Naive thymus-derived CD4-positive, alpha-beta T cell (primary cell): ENCODE results near the gene TOR1AIP1. TPM values are rescaled to one million over a fixed set of nuclear protein-coding genes. Genes with fewer than 3 reads are reported as not detected.
"Not testable (repeated sequence)": the region's sequence is repeated elsewhere in the genome, so short reads cannot be mapped to it uniquely, and the experiment has no call there.

Source experiments
- ATAC-seq: fragments of 150-1000 bp; cut with Tn5 transposase; 2 replicates; pipeline ENCODE4 v1.10.0; 2021; ENCODE audit warnings: mild to moderate bottlenecking, moderate library complexity
- CTCF ChIA-PET: fragments of 350-600 bp; sonication (Branson Sonifier 250); formaldehyde crosslinking; loops from one replicate; lab custom pipeline; 2021; ENCODE audit warnings: antibody characterized with exemption; lab: Charles Lee
- POLR2A ChIA-PET: fragments of 350-600 bp; sonication (Branson Sonifier 250); formaldehyde crosslinking; loops from one replicate; lab custom pipeline; 2021; ENCODE audit warnings: antibody characterized with exemption, inconsistent platforms; lab: Charles Lee
- DNase-seq, 9 donors: peaks; one replicate each; pipeline versions ENCODE4 v3.0.0 to v3.0.0-alpha.2; 2020 to 2022; ENCODE audit warnings: mixed read lengths in 1 of 9
- H3K27ac ChIP-seq: one replicate; pipeline ENCODE4 v1.7.0; 2013; ENCODE audit warnings: mild to moderate bottlenecking, low read depth, low read length, moderate library complexity
- H3K27me3 ChIP-seq, 2 donors: one replicate each; pipeline ENCODE4 v1.7.0; 2013; ENCODE audit warnings: low read length in 2 of 2, mild to moderate bottlenecking in 2 of 2, moderate library complexity in 2 of 2; ENCODE audit not compliant: control insufficient read depth in 2 of 2, insufficient read depth in 2 of 2
- H3K36me3 ChIP-seq, 3 experiments: 1 replicate in 2 of 3; 2 replicates in 1 of 3; pipeline ENCODE4 v1.7.0; 2013; ENCODE audit warnings: low read length in 3 of 3, mild to moderate bottlenecking in 3 of 3, moderate library complexity in 1 of 3; ENCODE audit not compliant: insufficient read depth in 3 of 3, control insufficient read depth in 2 of 3
- H3K4me1 ChIP-seq, 2 donors: one replicate each; pipeline ENCODE4 v1.7.0; 2013; ENCODE audit warnings: low read length in 2 of 2, mild to moderate bottlenecking in 2 of 2, moderate library complexity in 1 of 2; ENCODE audit not compliant: control insufficient read depth in 2 of 2, insufficient read depth in 2 of 2
- H3K4me3 ChIP-seq: 2 replicates; pipeline ENCODE4 v1.7.0; 2013; ENCODE audit warnings: mild to moderate bottlenecking, low read length
- H3K9me3 ChIP-seq, 3 experiments: 1 replicate in 2 of 3; 2 replicates in 1 of 3; pipeline ENCODE4 v1.7.0; 2013; ENCODE audit warnings: low read length in 3 of 3; ENCODE audit not compliant: control insufficient read depth in 2 of 3
- H3K27ac Mint-ChIP-seq, 9 donors: one replicate each; pipeline ENCODE4 v1.8.0; 2020 to 2022; ENCODE audit warnings: mixed read lengths in 9 of 9, mild to moderate bottlenecking in 8 of 9, moderate library complexity in 5 of 9, inconsistent platforms in 2 of 9
- H3K27me3 Mint-ChIP-seq, 5 donors: one replicate each; pipeline ENCODE4 v1.8.0; 2021 to 2022; ENCODE audit warnings: mixed read lengths in 5 of 5, mild to moderate bottlenecking in 1 of 5
- H3K36me3 Mint-ChIP-seq, 5 donors: one replicate each; pipeline ENCODE4 v1.8.0; 2020 to 2022; ENCODE audit warnings: mixed read lengths in 5 of 5, mild to moderate bottlenecking in 3 of 5, inconsistent platforms in 1 of 5
- H3K4me1 Mint-ChIP-seq, 7 donors: one replicate each; pipeline ENCODE4 v1.8.0; 2020 to 2022; ENCODE audit warnings: mixed read lengths in 7 of 7, mild to moderate bottlenecking in 3 of 7, inconsistent platforms in 1 of 7
- H3K4me3 Mint-ChIP-seq, 10 donors: one replicate each; pipeline ENCODE4 v1.8.0; 2020 to 2022; ENCODE audit warnings: mild to moderate bottlenecking in 10 of 10, mixed read lengths in 10 of 10, moderate library complexity in 6 of 10, inconsistent platforms in 2 of 10
- H3K9me3 Mint-ChIP-seq, 11 donors: one replicate each; pipeline ENCODE4 v1.8.0; 2020 to 2022; ENCODE audit warnings: mixed read lengths in 11 of 11, mild to moderate bottlenecking in 4 of 11, inconsistent platforms in 1 of 11, moderate library complexity in 1 of 11
- intact Hi-C, 2 donors: fragments of 100-400 bp; cut with micrococcal nuclease; formaldehyde crosslinking; loops; one replicate each; pipeline ENCODE4 v1.15.1; 2023
- polyA plus RNA-seq, 2 donors: library from polyadenylated mRNA; unstranded; fragments of 300-500 nt; fragmentation: Illumina TruSeq; gene quantifications; one replicate each; pipeline ENCODE4 v1.2.3, GENCODE V29; 2021
- total RNA-seq, 6 experiments: library from RNA in 5 of 6; stranded (reverse) in 5 of 6; gene quantifications; 1 replicate in 5 of 6; 2 replicates in 1 of 6; pipeline ENCODE4 v1.2.3 and lab custom pipeline; 2021 to 2026

TOR1AIP1 gene
- total and polyA plus RNA-seq, 7 experiments from 2014 or later, result 47.4 to 88.6 (median 59.5) TPM

DNA sequence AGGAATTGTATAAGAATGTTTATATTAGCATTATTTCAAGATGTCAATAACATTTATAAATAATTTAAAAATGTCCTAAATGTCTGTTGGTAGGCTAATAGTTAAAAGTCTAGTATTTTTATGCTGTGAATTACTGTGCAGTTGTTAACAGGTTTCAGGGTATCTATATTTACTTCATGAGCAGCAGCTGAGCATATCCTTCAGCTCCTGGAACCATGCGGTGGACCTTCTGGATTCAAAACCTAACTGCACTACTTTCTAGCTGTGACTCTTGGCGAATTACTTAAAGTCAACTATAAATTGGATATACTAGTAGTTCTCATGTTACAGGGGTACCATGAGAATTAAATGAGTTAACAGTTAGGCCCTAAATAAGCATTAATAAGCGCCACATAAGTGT, 76.3 kb downstream of the TOR1AIP1 start:
- Histone ChIP-seq H3K27ac (no peak overlapping the region), H3K9me3 (no peaks in the 10 kb centered on the region), H3K4me3 (no peak overlapping the region), H3K27me3 (no peaks in the 10 kb centered on the region), H3K36me3 (peaks cover 0 to 7% (median 0%) of the 10 kb centered on the region in 3 experiments), H3K4me1 (peaks cover 23 to 31% of the 10 kb centered on the region in 2 donors)
- Mint-ChIP-seq H3K36me3 (peaks cover 0 to 25% (median 24%) of the 10 kb centered on the region in 5 donors), H3K4me1 (peaks cover 26 to 79% (median 70%) of the 10 kb centered on the region in 7 donors), H3K4me3 (peak overlapping the region in 1 of 10 donors; percentile 36), H3K9me3 (peaks cover 0 to 2% (median 0%) of the 10 kb centered on the region in 11 donors), H3K27me3 (no peaks in the 10 kb centered on the region), H3K27ac (no peak overlapping the region)
- intact Hi-C loops, result loop anchor here (5.0 to 10.0 kb wide), 3 partner anchors 34 to 1146 kb away; no protein-coding TSS in a partner anchor
- ChIA-PET POLR2A (interaction anchor here (0.7 kb wide), 1 partner anchor 33 kb away, joined by 3 read pairs; no protein-coding TSS in a partner anchor), CTCF (no interaction called here)
- DNase-seq, result no peak
- no peak for ATAC-seq

DNA sequence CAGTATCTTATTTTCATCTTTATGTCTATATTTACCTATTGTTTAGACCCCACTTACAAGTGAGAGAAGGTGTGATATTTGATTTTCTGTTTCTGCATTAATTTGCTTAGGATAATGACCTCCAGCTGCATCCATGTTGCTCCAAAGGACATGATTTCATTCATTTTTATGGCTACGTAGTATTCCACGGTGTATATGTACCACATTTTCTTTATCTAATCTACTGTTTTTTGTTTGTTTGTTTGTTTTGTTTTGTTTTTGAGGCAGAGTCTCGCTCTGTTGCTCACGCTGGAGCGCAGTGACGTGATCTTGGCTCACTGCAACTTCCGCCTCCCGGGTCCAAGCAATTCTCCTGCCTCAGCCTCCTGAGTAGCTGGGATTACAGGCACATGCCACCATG, 80.1 kb downstream of the TOR1AIP1 start:
- H3K27me3 Mint-ChIP-seq, intact Hi-C loops, DNase-seq, H3K4me3 ChIP-seq, ATAC-seq, CTCF ChIA-PET, H3K27me3 ChIP-seq, H3K36me3 ChIP-seq, H3K27ac ChIP-seq, H3K27ac Mint-ChIP-seq, H3K9me3 ChIP-seq: not testable (repeated sequence)
- Mint-ChIP-seq H3K4me1 (peaks cover 27 to 72% (median 65%) of the 10 kb centered on the region in 7 donors), H3K36me3 (peaks cover 0 to 40% (median 25%) of the 10 kb centered on the region in 5 donors), H3K9me3 (peaks cover 0 to 13% (median 2%) of the 10 kb centered on the region in 11 donors), H3K4me3 (peak overlapping the region in 2 of 10 donors; percentile 21 to 59)
- POLR2A ChIA-PET, result interaction anchor here (1.3 kb wide), 1 partner anchor 29 kb away, joined by 3 read pairs; no protein-coding TSS in a partner anchor
- peaks cover 7 to 15% of the 10 kb centered on the region in 2 donors for H3K4me1 ChIP-seq

DNA sequence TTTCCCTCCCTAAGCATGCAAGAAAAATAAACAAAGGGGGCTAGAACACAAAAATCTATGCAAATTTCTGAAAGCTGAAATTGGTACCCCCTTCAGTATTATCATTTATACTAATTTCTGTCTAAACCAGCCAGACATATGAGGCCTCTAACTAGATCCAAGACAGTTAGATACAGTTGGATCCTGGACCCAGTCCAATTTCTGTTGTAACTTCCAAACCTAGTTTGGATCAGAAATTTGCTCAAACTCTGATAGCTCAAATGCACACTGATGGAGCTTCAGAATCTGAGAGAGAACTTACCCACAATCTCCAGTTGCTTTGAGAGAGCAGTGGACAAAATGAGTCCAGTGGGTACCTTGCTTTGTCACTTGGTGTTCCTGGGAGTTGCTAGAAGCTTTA, 84.5 kb downstream of the TOR1AIP1 start:
- CTCF ChIA-PET, result interaction anchor here (1.0 kb wide), 1 partner anchor 152 kb away, joined by 3 read pairs; no protein-coding TSS in a partner anchor
- Mint-ChIP-seq H3K4me3 (no peak overlapping the region), H3K36me3 (peaks cover 0 to 45% (median 31%) of the 10 kb centered on the region in 5 donors), H3K4me1 (peaks cover 44 to 73% (median 63%) of the 10 kb centered on the region in 7 donors), H3K27me3 (no peaks in the 10 kb centered on the region), H3K9me3 (peaks cover 0 to 13% (median under 1%) of the 10 kb centered on the region in 11 donors), H3K27ac (no peak overlapping the region)
- H3K36me3 ChIP-seq, result peaks cover 0 to 7% (median 0%) of the 10 kb centered on the region in 3 experiments
- no peaks in the 10 kb centered on the region for H3K27me3 ChIP-seq
- H3K4me1 ChIP-seq, result peaks cover 11 to 25% of the 10 kb centered on the region in 2 donors
- POLR2A ChIA-PET, result interaction anchor here (1.2 kb wide), 1 partner anchor 11 kb away, joined by 3 read pairs; no protein-coding TSS in a partner anchor
- no peaks in the 10 kb centered on the region for H3K9me3 ChIP-seq
- ATAC-seq (no peak), DNase-seq (no peak)
- intact Hi-C loops, result no loop called here
- no peak overlapping the region for H3K4me3 ChIP-seq
- H3K27ac ChIP-seq, result no peak overlapping the region

- peak overlapping the region in 9 of 10 donors; percentile 34 to 73 (median 52) for H3K4me3 Mint-ChIP-seq
- H3K9me3 Mint-ChIP-seq, result peaks cover 0 to 13% (median 0%) of the 10 kb centered on the region in 11 donors
- H3K36me3 ChIP-seq, result peaks cover 0 to 7% (median 0%) of the 10 kb centered on the region in 3 experiments
- POLR2A ChIA-PET, result no interaction called here
- no peak for ATAC-seq
- peaks cover 11 to 25% of the 10 kb centered on the region in 2 donors for H3K4me1 ChIP-seq
- no peak overlapping the region for H3K4me3 ChIP-seq
- intact Hi-C loops, result no loop called here
- peaks cover 48 to 72% (median 68%) of the 10 kb centered on the region in 7 donors for H3K4me1 Mint-ChIP-seq
- H3K36me3 Mint-ChIP-seq, result peaks cover 0 to 39% (median 34%) of the 10 kb centered on the region in 5 donors
- H3K27ac ChIP-seq, result no peak overlapping the region
- no peaks in the 10 kb centered on the region for H3K9me3 ChIP-seq
- DNase-seq, result no peak
- H3K27me3 Mint-ChIP-seq, result no peaks in the 10 kb centered on the region
- CTCF ChIA-PET, result interaction anchor here (1.2 kb wide), 1 partner anchor 28 kb away, joined by 3 read pairs; no protein-coding TSS in a partner anchor
- H3K27ac Mint-ChIP-seq, result peak overlapping the region in 2 of 9 donors; percentile 9 to 40
- no peaks in the 10 kb centered on the region for H3K27me3 ChIP-seq
Observed at GRCh38 chr1:179968284-179968993, 86.4 kb downstream of the TOR1AIP1 start.

- H3K27ac ChIP-seq, result no peak overlapping the region
- H3K36me3 Mint-ChIP-seq, result peaks cover 0 to 36% (median 34%) of the 10 kb centered on the region in 5 donors
- peaks cover 41 to 72% (median 67%) of the 10 kb centered on the region in 7 donors for H3K4me1 Mint-ChIP-seq
- peak overlapping the region in 9 of 10 donors; percentile 34 to 73 (median 52) for H3K4me3 Mint-ChIP-seq
- no peaks in the 10 kb centered on the region for H3K27me3 Mint-ChIP-seq
- ChIA-PET CTCF (interaction anchor here (0.6 to 1.2 kb wide), 2 partner anchors 27 to 36 kb away, joined by 3 read pairs; no protein-coding TSS in a partner anchor), POLR2A (interaction anchor here (1.0 kb wide), 1 partner anchor 15 kb away, joined by 3 read pairs; the partner anchor contains the start of gene CEP350)
- H3K9me3 ChIP-seq, result no peaks in the 10 kb centered on the region
- H3K4me1 ChIP-seq, result peaks cover 11 to 22% of the 10 kb centered on the region in 2 donors
- peak overlapping the region in 7 of 9 donors; percentile 19 to 63 (median 38) for H3K27ac Mint-ChIP-seq
- no peak overlapping the region for H3K4me3 ChIP-seq
- intact Hi-C loops, result no loop called here
- peak; percentile 31 for ATAC-seq
- H3K9me3 Mint-ChIP-seq, result peaks cover 0 to 13% (median 0%) of the 10 kb centered on the region in 11 donors
- H3K36me3 ChIP-seq, result peaks cover 0 to 7% (median 0%) of the 10 kb centered on the region in 3 experiments
- no peaks in the 10 kb centered on the region for H3K27me3 ChIP-seq
- no peak for DNase-seq
Observed at GRCh38 chr1:179968994-179969919, 87.2 kb downstream of the TOR1AIP1 start.
